CD4-positive, alpha-beta T cell (primary cell): ENCODE results near the gene POLA1. TPM values are rescaled to one million over a fixed set of nuclear protein-coding genes. Genes with fewer than 3 reads are reported as not detected.

Source experiments
- ATAC-seq: fragments of 200-7000 bp; cut with Tn5 transposase; one replicate; pipeline ENCODE4 v1.10.0; 2022; ENCODE audit warnings: mild to moderate bottlenecking; ENCODE audit not compliant: poor library complexity
- CTCF ChIA-PET: fragments of 350-600 bp; sonication (Branson Sonifier 250); formaldehyde crosslinking; loops from one replicate; lab custom pipeline; 2021; ENCODE audit warnings: antibody characterized with exemption, inconsistent platforms; lab: Charles Lee
- POLR2A ChIA-PET: fragments of 350-600 bp; sonication (Branson Sonifier 250); formaldehyde crosslinking; loops from one replicate; lab custom pipeline; 2021; ENCODE audit warnings: antibody characterized with exemption, inconsistent platforms; lab: Charles Lee
- DNase-seq, 14 experiments: peaks; one replicate each; pipeline ENCODE4 v3.0.0-alpha.2; 2013 to 2020; ENCODE audit warnings: mixed read lengths in 2 of 14
- H3K27ac ChIP-seq, 2 donors: one replicate each; pipeline versions ENCODE4 v1.5.1 to v1.7.0; 2013; ENCODE audit warnings: low read length in 2 of 2, low read depth in 1 of 2, mild to moderate bottlenecking in 1 of 2
- H3K27me3 ChIP-seq, 2 experiments: 1 replicate in 1 of 2; 2 replicates in 1 of 2; pipeline versions ENCODE4 v1.6.1 to v1.7.0; 2013; ENCODE audit warnings: low read length in 2 of 2, control low read depth in 1 of 2, mild to moderate bottlenecking in 1 of 2, moderate library complexity in 1 of 2; ENCODE audit not compliant: insufficient read depth in 2 of 2, control insufficient read depth in 1 of 2
- H3K36me3 ChIP-seq: one replicate; pipeline ENCODE4 v1.6.1; 2013; ENCODE audit warnings: low read length, control low read depth; ENCODE audit not compliant: insufficient read depth
- H3K4me1 ChIP-seq: one replicate; pipeline ENCODE4 v1.6.1; 2013; ENCODE audit warnings: low read length, control low read depth; ENCODE audit not compliant: insufficient read depth
- H3K4me3 ChIP-seq: one replicate; pipeline ENCODE4 v1.5.1; 2013; ENCODE audit warnings: mild to moderate bottlenecking, low read length, moderate library complexity
- H3K9me3 ChIP-seq, 2 experiments: 1 replicate in 1 of 2; 2 replicates in 1 of 2; pipeline versions ENCODE4 v1.6.1 to v1.7.0; 2013; ENCODE audit warnings: low read length in 2 of 2, mild to moderate bottlenecking in 2 of 2, control low read depth in 1 of 2, moderate library complexity in 1 of 2; ENCODE audit not compliant: control insufficient read depth in 1 of 2, insufficient read depth in 1 of 2
- H3K27ac Mint-ChIP-seq: one replicate; pipeline ENCODE4 v1.8.0; 2020; ENCODE audit warnings: mixed read lengths
- H3K27me3 Mint-ChIP-seq: one replicate; pipeline ENCODE4 v1.8.0; 2021; ENCODE audit warnings: mixed read lengths
- H3K36me3 Mint-ChIP-seq: one replicate; pipeline ENCODE4 v1.8.0; 2021; ENCODE audit warnings: low read depth, mixed read lengths
- H3K4me1 Mint-ChIP-seq: one replicate; pipeline ENCODE4 v1.8.0; 2021; ENCODE audit warnings: low read depth, mixed read lengths
- H3K4me3 Mint-ChIP-seq: one replicate; pipeline ENCODE4 v1.8.0; 2020; ENCODE audit warnings: mild to moderate bottlenecking, mixed read lengths
- H3K9me3 Mint-ChIP-seq: one replicate; pipeline ENCODE4 v1.8.0; 2020; ENCODE audit warnings: mixed read lengths
- CTCF ChIP-seq: fragments of 200-600 bp; IDR thresholded peaks from one replicate; pipeline ENCODE4 v1.8.0; 2022; ENCODE audit warnings: antibody characterized with exemption, mild to moderate bottlenecking
- intact Hi-C, 2 experiments: fragments of 100-400 bp; cut with DNase I in 1 of 2; cut with micrococcal nuclease in 1 of 2; formaldehyde crosslinking; loops; one replicate each; pipeline versions ENCODE4 v1.15.1 to v1.9.0; 2023 to 2025; cut with DNase I, micrococcal nuclease
- total RNA-seq, 174 experiments: library from RNA in 2 of 174; stranded (reverse) in 2 of 174; gene quantifications; one replicate each; pipeline ENCODE4 v1.2.3 and lab custom pipeline; 2021 to 2026

The POLA1 gene
- total RNA-seq, 2 experiments from 2014 or later = 4.7 TPM

GRCh38 chrX:24928114-24928513 is 234.4 kb downstream of the POLA1 start:
- no peaks in the 10 kb centered on the region for H3K27me3 ChIP-seq
- H3K9me3 Mint-ChIP-seq = no peaks in the 10 kb centered on the region
- no peak overlapping the region for H3K4me3 Mint-ChIP-seq
- H3K4me1 ChIP-seq = no peaks in the 10 kb centered on the region
- peaks cover 14% of the 10 kb centered on the region for H3K36me3 Mint-ChIP-seq
- CTCF ChIA-PET = no interaction called here
- DNase-seq = no peak
- H3K27me3 Mint-ChIP-seq = no peaks in the 10 kb centered on the region
- no peak overlapping the region for H3K4me3 ChIP-seq
- H3K27ac ChIP-seq = no peak overlapping the region
- intact Hi-C loops = no loop called here
- H3K36me3 ChIP-seq = no peaks in the 10 kb centered on the region
- TF ChIP-seq CTCF = no peak
- POLR2A ChIA-PET = no interaction called here
- H3K4me1 Mint-ChIP-seq = no peaks in the 10 kb centered on the region
- no peak for ATAC-seq
- H3K9me3 ChIP-seq = no peaks in the 10 kb centered on the region
- H3K27ac Mint-ChIP-seq = no peak overlapping the region

GRCh38 chrX:24934279-24934678 is 240.6 kb downstream of the POLA1 start:
- no peaks in the 10 kb centered on the region for H3K27me3 ChIP-seq
- H3K36me3 Mint-ChIP-seq = peaks cover 10% of the 10 kb centered on the region
- no peaks in the 10 kb centered on the region for H3K9me3 ChIP-seq
- H3K4me1 ChIP-seq = no peaks in the 10 kb centered on the region
- H3K4me3 ChIP-seq = no peak overlapping the region
- DNase-seq = no peak
- no peaks in the 10 kb centered on the region for H3K36me3 ChIP-seq
- H3K4me3 Mint-ChIP-seq = no peak overlapping the region
- no peaks in the 10 kb centered on the region for H3K27me3 Mint-ChIP-seq
- no peaks in the 10 kb centered on the region for H3K4me1 Mint-ChIP-seq
- intact Hi-C loops = no loop called here
- ChIA-PET CTCF (no interaction called here), POLR2A (no interaction called here)
- TF ChIP-seq CTCF = no peak
- no peak overlapping the region for H3K27ac Mint-ChIP-seq
- no peak overlapping the region for H3K27ac ChIP-seq
- H3K9me3 Mint-ChIP-seq = no peaks in the 10 kb centered on the region
- ATAC-seq = no peak

- H3K36me3 ChIP-seq = no peaks in the 10 kb centered on the region
- POLR2A ChIA-PET = no interaction called here
- no peak for ATAC-seq
These were observed 251.3 kb downstream of the POLA1 start for GRCh38 chrX:24945009-24945408.

More at GRCh38 chrX:24945009-24945408, 251.3 kb downstream of the POLA1 start:
- TF ChIP-seq CTCF = no peak
- DNase-seq = no peak
- Mint-ChIP-seq H3K9me3 (no peaks in the 10 kb centered on the region), H3K36me3 (no peaks in the 10 kb centered on the region), H3K27ac (no peak overlapping the region), H3K4me3 (no peak overlapping the region), H3K27me3 (no peaks in the 10 kb centered on the region), H3K4me1 (no peaks in the 10 kb centered on the region)
- CTCF ChIA-PET = no interaction called here
- H3K4me3 ChIP-seq = no peak overlapping the region
- no peak overlapping the region for H3K27ac ChIP-seq
- H3K27me3 ChIP-seq = no peaks in the 10 kb centered on the region
- no peaks in the 10 kb centered on the region for H3K9me3 ChIP-seq
- no peaks in the 10 kb centered on the region for H3K4me1 ChIP-seq
- intact Hi-C loops = no loop called here
